ENCODE measurements around the gene UBE2O.

The UBE2O gene

DNA sequence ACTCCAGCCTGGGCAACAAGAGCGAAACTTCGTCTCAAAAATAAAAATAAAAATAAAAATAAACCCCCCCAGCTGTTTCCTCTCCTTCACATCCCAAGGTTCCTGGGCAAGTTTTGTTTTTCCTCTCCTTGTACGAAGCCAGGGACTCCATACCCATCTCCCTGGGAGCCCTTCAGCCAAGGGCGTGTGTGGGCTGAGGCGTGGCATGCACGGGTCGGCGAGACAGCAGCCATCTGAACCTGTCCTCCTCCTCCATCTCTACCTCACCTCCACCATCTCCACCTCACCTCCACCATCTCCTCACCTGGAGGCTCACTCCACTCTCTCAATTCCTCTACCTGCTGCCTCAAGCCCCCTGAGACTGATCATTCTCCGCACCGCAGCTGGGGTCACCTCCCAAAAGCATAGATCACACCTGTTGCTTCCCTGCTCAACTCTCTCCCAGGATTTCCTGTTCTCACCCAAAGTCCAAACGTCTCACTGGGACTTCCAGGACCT, 31.3 kb upstream of the UBE2O start:
- no peak for DNase-seq

DNA sequence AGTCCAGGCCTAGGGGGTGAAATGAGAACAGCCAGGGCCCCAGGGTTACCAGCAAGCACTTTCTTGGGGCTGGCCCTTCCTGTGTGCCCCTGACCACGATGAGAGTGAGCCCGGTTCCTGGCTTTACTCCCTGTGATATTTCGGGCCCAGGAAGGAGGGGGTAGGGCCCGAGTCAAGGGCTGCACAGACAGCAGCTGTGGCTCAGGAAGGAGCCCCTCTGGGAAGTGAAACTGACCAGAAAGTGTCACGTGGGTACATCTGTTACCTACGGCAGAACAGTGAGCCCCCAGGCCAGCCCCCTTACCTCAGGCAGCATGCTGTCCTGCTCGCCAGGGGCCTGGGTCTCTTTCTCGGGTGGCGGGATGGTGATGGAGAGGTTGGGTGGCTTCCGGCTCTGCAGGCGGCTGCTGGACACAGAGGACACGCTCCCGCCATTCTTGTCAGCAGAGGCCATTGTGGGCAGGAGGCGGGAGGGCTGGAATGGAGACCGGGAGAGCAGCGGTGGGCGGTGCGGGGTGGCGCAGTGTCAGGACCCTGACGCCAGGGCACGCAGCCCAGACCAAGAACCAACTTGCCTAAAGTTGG, 28.2 kb upstream of the UBE2O start:
- DNase-seq: no peak

DNA sequence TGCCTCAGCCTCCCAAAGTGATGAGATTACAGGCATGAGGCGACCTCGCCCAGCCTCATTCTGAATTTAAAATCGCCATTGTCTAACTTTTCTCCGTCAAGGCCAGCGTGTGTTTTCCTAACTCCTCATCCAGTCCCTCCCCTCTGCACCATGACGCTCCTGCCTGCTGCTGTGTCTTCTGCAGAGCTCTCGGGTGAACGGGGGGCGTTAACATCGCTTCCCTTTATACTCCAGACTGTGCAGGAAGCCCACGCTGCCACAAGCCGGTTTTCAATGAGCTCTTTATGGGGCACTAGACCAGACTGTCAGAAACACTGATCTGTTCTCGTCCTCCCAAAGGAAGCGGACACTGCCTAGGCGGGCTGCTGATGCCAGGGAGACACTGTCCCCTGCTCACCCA, 27.7 kb upstream of the UBE2O start:
- no peak for DNase-seq

DNA sequence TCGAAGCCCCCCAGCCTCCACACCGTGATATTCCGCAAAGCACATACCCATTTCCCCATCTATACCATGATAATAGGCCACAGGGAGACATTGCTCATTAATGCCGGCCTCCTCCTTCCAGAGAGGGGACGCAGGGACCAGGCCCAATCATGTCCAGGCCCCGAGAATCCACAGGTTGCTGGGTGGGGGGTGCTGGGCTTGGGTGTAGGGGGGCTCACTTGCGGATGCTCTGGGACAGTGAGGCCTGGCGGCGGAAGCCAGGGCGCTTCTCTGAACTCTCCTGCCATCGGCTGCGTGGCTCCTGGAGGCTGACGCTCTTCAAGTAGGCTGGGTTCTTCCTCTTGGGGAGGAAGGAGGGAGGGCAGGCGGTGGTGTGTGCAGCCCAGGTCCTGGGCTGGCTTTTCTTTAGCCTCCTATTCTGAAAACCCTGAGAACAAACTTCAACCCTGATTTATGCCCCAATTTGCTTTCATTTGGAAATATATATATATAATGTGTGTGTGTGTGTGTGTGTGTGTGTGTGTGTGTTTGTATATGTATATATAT, 26.6 kb upstream of the UBE2O start:
- DNase-seq: no peak

DNA sequence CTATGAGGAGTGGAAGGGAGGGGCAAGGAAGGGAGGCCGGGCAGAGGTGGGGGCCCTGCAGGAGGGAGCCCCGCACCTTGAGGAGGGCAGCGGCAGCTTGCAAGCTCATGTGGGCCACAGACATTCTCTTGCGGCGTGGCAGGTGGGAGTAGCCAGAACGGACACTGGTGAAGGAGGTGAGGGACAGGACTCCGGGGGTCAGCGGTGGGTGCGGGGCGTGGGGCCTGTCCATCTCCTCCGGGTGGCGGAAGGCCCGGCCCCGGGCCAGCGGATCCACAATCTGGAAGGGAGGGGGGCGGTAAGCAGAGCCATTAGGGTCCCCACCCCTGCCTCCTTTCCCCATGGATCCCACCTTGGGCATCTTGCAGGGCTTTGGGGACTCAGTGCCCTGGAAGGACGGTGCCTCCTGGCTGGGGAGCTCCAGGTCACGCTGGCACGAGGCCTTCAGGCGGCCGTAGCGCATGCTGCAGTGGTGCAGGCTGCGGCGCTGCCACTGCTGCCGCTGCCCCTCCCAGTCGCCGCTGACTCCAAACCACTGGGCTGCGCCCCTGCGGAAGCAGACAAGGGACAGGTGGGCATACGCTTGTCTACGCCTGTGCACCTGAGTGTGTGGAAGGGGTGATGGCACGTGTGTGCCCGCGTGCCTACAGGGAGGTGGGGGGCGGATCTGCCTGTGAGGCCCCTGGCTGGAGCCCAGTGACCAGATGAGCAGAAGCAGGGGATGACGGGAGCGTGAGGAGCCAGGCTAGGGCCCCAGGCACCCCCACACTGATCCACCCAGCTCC, 26.0 kb upstream of the UBE2O start:
- no peak for DNase-seq

DNA sequence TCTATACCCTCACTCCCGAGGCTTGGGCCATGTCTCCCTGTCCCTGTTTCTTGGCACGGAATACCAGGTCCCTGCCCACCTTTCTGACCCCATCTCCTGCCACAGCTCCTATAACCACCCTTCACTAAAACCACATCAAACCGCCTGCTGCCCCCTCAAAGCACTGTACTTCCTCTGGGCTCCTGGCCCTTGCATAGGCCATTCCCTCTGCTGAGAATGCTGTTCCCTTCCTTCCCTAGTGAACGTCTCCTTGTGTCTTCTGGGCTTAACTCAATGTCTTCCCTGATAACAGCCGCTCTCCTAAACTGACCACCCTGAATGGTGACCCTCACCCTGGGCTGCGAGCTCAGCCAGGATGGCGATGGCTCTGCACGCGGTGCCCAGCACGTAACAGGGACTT, 25.1 kb upstream of the UBE2O start:
- DNase-seq: no peak

DNA sequence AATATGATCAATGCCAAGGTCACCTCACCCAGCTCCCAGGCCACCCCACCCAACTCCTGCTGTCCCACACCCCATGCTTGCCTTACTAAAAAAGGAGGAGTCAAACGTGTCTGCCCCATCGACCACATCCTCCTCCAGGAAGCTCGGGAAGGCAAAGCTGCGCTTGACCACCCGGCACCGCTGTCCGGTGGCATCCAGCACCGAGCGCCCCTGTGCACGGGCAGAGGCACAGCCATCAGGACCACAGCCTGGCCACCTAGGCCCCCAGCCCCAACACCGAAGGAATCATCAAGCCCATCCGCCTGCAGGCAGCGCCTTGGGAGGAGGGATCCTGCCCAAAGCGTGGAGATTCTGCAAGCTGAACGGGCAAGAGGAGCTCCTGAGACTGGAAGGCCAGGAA, 24.6 kb upstream of the UBE2O start:
- DNase-seq: no peak

DNA sequence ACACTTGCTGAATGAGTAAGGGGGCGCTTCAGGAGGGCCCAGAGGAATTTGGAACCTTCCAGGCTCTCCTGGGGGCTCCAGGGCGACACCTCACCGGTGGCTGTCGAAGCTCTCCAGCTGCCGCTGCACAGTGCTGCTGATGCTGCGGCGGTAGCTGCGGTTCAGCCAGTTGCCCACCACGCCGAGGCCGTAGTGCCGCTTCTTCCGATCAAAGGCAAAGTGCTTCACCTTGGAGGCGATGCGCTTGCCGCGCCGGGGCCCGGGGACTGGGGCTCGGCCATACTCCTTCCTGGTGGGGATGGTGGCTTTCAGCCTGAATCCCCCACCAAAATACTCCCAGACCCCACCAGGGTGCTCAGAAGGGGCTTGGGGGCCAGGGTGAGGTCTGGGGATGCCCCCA, 23.8 kb upstream of the UBE2O start:
- DNase-seq: no peak

DNA sequence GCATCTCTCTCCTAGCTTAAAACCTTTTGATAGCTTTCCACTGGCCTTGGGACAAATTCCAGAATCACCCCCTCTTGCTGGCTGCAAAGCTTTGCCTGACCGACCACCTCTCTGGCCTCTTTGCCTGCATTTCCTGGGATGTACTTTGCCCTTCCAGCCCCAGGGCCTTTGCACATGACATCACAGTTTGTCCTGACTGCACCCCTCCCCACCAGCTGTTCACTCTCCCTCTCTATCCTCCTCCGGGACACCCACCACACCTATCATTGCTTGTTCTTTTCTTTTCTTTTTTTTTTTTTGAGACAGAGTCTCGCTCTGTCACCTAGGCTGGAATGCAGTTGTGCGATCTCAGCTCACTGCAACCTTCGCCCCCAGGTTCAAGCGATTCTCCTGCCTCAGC, 22.4 kb upstream of the UBE2O start:
- no peak for DNase-seq

DNA sequence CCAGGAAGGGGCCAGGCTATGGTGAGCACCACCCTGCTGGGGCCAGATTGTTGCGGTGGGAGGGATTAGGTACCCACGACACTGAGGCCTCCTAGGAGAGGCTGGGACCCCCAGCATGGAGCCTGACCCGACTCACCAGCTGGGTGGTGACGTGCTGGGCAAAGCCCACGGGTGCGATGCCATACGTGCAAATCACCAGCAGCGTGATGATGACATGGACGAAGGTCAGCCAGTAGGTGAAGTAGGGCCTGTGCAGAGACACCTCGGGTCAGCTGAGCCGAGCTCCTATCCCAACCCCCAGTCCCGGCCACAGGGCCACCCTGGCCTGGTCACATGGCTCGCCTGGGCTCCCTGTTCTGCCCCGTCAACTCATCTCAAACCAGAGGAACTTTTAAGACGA, 21.9 kb upstream of the UBE2O start:
- DNase-seq: no peak

DNA sequence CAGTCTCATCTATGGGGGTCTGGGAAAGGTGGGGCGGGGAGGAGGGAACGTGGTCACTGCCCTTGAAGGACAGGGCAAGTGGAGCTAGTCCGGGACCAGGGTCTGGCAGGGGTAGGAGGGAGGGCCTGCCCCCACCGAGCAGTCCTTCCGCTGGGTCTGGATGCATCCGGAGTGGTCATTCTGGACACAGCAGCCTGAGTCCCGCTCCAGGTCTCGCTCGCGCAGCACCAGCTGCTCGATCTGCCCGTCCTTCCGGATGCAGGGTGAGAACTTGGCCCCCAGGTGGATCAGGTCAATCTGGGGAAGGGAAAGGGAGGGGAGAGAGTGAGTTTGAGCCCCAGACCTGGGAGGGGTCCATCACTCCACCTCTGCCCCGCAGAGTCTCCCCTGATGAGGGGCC, 21.3 kb upstream of the UBE2O start:
- DNase-seq: no peak

DNA sequence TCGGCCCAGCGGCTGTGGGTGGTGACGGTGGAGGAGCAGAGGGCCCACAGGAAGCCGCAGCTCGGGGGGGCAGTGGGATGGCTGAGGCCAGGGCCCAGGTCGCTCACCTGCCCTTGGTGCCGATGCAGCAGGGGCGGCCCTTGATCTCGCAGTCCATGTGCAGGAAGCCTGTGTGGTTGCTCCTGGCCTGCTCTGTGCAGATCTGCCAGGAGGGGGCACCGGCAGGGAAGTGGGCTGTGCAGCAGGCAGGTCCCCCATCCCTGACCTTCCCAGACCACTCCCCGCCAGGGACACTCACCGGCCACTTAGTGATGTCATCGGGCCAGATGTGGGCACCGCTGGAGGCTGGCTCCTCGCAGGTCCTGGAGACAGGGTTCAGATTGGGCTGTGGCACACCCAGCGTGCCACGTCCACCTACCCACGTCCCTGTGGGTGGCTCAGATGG, 20.6 kb upstream of the UBE2O start:
- no peak for DNase-seq

DNA sequence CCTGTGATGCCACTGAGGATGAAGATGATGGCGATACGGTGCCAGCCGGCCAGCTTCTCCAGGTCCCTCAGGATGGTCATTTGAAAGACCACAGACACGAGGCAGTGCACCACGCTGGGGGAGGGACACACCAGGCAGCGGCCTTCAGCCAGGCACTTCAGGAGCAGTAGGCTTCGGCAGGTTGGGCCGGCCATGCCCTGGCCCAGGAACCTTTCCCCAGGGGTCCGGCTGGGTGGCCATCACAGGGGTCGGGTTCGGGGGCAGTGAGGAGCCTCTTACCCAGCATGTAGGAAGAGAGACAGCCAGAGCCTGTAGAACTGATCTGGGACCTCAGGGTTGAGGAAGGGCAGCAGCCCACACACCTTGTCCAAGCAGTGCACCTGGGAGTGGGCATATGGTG, 19.8 kb upstream of the UBE2O start:
- DNase-seq: no peak

DNA sequence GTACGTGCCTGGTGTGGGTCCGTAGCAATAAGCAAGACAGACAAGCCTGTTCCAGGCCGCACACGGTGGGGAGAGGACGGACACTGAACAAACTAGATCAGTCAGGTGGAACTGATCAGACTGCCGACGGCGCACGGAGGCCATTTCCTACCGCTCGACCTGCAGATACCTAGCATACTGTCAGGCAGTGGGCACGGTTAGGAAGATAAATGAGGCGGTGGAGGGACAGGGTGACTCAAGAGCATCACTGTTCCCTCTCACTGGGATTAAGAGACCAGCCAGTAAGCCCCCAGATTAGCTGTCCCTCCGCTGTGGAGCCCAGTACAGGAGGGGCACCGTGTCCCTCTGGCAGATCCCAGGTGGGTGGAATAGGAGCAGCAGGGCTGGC, 19.3 kb upstream of the UBE2O start:
- no peak for DNase-seq

DNA sequence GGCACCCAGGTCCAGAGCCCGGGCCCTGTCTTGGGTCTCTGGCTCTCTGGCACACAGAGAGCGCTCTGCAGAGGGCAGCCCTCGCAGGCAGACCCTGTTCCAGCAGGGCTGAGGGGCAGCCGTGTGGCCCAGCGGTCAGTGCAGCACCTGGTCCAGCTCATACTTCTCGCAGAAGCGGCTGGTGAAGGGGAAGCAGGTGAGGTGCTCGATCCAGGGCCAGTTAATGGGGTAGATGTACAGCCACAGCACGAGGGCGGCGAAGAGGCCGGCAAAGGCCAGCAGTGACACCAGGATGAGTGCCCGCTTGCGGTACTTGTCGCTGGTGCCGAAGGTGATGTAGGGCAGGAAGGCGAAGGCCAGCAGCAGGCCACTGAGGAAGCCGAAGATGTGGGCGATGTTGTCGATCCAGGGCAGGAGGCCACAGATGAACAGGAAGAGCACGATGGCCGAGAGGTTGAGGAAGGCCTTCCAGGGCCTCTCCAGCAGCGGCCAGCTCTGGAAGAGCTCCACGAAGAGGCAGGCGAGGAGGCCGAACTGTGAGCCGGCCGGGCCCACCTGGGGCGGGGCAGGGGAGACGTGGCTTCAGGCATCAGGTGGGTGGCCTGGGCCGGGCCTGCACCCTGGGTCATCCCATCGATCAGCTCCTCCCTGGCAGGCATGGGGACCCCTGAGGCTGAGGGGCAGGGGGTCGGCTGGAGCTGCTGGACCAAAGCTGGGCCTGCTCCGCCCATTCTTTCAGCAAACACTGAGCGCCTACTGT, 18.7 kb upstream of the UBE2O start:
- DNase-seq: no peak

DNA sequence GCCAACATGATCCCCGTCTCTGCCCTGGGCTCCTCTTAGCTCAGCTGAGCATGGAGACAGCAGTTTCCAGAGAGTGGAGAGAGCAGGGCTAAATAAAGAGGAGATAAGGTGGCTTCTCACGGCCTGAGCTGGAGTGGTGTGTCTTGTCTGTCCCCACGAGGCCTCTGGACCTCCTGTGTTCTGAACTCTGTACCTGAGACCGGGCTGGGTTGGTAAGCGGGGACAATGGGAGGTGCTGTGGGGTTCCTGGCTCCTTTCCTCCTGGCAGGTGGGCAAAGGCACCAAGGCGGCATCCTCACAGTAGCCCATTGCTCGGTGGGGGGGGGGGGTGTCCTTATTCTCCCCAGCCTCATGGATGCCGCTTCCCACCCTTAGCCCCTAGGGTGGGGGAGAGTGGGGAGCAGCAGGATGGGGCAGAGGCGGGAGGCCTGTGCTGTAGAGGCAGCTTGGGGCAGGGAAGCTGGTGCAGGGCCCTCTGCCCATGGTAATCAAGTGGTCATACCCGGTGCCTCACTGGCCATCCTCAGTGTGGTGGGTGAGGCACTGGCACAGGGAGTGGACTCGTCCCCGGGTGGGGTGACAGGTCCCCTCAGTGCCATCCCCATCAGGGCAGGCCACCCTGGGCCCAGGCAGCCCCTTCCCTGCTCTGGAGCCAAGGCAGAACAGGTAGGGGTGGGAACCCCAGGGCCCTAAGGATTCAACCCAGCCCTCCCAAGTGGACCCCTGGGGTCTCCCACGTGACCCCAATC, 17.2 kb upstream of the UBE2O start:
- DNase-seq: no peak

DNA sequence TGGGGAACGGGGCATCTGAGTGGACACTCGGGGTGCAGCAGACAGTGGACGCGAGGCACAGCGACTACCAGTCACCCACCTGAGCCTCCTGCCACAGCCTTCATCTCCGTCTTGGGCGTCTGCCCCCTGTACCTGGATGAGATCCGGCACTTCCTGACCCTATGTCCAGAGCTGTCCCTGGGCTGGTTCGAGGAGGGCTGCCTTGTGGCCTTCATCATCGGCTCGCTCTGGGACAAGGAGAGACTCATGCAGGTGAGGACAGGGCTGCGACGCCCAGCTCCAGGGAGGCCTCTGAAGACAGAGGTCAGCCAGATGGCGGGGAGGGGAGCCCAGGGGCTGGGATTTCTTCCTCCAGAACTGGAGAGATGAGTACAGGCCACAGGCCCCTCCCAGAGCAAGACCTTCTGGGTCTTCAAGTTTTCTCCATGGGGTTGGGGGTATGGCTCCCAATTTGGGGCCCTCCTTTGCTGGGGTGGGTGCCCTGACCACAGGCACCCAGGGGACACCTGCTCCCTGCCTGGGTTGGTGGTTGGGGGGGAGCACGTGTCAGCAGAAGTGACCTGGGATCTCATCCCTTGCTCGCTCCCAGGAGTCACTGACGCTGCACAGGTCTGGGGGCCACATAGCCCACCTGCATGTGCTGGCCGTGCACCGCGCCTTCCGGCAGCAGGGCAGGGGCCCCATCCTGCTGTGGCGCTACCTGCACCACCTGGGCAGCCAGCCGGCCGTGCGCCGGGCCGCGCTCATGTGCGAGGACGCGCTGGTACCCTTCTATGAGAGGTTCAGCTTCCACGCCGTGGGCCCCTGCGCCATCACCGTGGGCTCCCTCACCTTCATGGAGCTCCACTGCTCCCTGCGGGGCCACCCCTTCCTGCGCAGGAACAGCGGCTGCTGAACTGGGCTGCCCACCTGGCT, 16.4 kb upstream of the UBE2O start:
- DNase-seq: no peak

DNA sequence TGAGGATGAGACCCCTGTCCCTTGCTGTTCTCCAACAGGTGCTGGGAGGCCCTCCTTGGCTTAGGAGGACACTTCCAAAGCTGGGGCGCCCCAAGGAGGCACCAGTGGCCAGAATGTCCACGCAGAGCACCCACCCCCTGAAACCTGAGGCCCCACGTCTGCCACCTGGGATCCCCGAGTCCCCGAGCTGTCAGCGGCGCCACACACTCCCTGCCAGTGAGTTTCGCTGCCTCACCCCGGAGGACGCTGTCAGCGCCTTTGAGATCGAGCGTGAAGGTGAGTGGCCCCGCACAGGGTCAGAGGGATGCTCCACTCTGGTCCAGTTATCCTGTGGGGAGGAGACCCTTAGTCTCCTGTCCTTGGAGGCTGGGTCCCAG, 15.7 kb upstream of the UBE2O start:
- DNase-seq: no peak

DNA sequence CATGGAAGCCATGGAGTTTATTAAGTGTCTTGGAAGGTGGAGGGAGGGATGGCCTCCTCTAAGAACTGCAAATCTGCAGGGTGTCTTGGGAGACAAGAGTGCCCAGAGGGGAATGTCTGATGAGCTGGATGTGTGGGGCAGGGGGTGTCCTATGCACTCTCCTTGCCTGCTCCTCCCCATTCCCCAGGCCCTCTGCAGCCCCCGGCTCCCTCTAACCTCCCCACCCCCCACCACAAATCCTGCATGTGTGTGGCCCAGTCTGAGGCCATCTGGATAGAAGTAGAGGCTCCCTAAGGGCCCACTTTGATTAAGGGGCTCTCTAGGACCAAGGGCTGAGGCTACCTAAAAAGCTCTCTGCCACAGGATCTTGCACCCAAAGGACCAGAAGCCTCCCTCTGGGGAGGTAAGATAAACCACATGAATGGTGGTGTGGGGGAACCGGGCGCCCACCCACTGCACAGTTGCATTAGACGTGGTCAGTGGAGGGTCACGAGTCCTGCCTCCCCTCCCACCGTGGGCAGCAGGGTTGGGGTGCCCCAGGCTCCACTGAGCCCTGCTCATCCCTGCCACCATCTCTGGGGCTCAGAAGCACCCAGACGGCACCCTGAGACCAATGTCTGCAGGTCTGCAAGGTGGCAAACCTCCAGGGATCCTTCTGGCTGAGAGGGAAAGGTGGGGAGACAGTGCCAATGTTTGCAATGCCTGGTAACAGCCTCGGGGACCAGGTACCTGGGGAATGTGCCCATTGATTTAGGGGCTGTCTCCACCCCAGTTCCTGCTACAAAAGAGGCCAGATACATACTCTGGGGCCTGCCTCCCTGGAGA, 15.1 kb upstream of the UBE2O start:
- no peak for DNase-seq

DNA sequence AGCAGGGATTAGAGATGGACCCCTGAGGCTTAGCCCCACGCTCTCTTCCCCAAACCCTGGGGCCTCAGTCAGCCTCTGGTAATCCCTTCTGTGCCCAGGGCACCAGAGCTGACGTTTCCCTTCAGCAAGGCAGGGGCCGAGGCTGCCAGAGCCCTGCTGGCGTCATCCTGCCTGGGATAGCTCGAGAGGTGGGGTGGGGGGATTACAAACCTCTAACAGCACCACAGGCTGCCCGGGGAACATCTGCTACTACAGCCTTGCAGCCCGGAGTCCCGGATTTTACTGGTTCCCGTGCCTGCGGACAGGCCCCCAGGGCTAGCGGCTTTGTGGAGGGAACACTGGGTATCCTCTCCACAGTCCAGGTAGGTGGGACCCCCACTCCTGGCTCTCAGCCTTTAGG, 14.4 kb upstream of the UBE2O start, which contains the start of gene AANAT:
Gene AANAT, plus strand, starts transcription at position 238 of the 400 bp plus-strand sequence. CDS start 1,144 bp downstream, outside the sequence.
- DNase-seq: no peak

DNA sequence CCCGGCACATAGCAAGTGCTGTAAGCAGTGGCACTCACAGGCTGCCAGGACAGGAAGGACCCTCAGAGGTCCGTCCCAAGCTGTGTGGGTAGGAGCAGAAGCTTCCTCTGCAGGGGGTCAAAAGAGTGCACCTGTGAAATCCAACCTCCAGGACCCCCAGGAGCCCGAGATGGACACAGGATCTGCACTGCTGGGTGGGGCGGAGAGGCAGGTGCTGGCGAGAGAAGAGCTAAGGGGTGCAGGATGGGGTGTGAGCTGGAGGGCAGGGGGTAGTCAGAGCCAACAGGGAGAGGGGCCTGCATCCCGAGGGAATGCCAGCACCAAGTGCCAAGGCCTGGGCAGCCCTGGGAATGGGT, 13.8 kb upstream of the UBE2O start:
- no peak for DNase-seq
